Testis (tissue), 3 donors: ENCODE data around the gene TOMT. TPM values are rescaled to one million over a fixed set of nuclear protein-coding genes. Genes with fewer than 3 reads are reported as not detected.
A peak's percentile ranks its signal among the peaks of the same experiment; 100 is the strongest.

ENCODE experiments used
- DNase-seq: peaks from one replicate; pipeline ENCODE4 v3.0.0-alpha.2; 2019
- H3K27ac ChIP-seq, 2 donors: fragments of 200-600 bp; sonication (generic); one replicate each; pipeline ENCODE4 v1.5.1; 2019
- H3K27me3 ChIP-seq: fragments of 200-600 bp; sonication (generic); one replicate; pipeline ENCODE4 v1.5.1; 2019
- H3K36me3 ChIP-seq: fragments of 200-600 bp; sonication (generic); one replicate; pipeline ENCODE4 v1.5.1; 2017; ENCODE audit warnings: low read depth; ENCODE audit errors: missing control alignments
- H3K4me1 ChIP-seq: fragments of 200-600 bp; sonication (generic); one replicate; pipeline ENCODE4 v1.5.1; 2019
- H3K4me3 ChIP-seq, 2 donors: fragments of 200-600 bp; sonication (generic); one replicate each; pipeline ENCODE4 v1.5.1; 2017 to 2019
- H3K9me3 ChIP-seq: fragments of 200-600 bp; sonication (generic); one replicate; pipeline ENCODE4 v1.5.1; 2017
- POLR2A ChIP-seq: fragments of 450-650 bp; IDR thresholded peaks from one replicate; pipeline ENCODE4 v1.6.1; 2017; ENCODE audit warnings: antibody characterized with exemption, mild to moderate bottlenecking, moderate library complexity
- WGBS, 2 donors: methylation state at CpG; one replicate each; pipeline ENCODE4 v1.1.5; 2018; 5-methylcytosine and 5-hydroxymethylcytosine counted together
- intact Hi-C: fragments of 100-400 bp; cut with DNase I; formaldehyde crosslinking; loops from one replicate; pipeline ENCODE4 v1.15.1; 2023; ENCODE audit warnings: low total_unique reads
- polyA plus RNA-seq: library from polyadenylated mRNA; stranded (reverse); fragments of 350-450 nt; fragmentation: Illumina TruSeq; extraction: RNeasy Lipid Tissue Mini Kit (QIAGEN cat#74804); gene quantifications from one replicate; pipeline ENCODE4 v1.2.3, GENCODE V29; 2014; ENCODE audit warnings: low read depth, low replicate concordance; ENCODE audit not compliant: insufficient read depth
- total RNA-seq, 2 donors: library from RNA; depleted of rRNA; stranded (reverse); fragments of >200 nt; gene quantifications; one replicate each; pipeline ENCODE4 v1.2.3, GENCODE V29; 2016
- TF ChIP-seq, protein P1 (sequence below), 3 experiments: fragments of 450-650 bp in 2 of 3; fragments of 200-600 bp in 1 of 3; sonication (generic) in 1 of 3; IDR thresholded peaks; one replicate each; pipeline ENCODE4 v1.5.1; 2016 to 2019; ENCODE audit warnings: antibody characterized with exemption in 3 of 3, mild to moderate bottlenecking in 2 of 3, moderate library complexity in 1 of 3

Gene TOMT
- total and polyA plus RNA-seq, 3 donors from 2014 or later, result 0.43 TPM; not detected in 2

DNA sequence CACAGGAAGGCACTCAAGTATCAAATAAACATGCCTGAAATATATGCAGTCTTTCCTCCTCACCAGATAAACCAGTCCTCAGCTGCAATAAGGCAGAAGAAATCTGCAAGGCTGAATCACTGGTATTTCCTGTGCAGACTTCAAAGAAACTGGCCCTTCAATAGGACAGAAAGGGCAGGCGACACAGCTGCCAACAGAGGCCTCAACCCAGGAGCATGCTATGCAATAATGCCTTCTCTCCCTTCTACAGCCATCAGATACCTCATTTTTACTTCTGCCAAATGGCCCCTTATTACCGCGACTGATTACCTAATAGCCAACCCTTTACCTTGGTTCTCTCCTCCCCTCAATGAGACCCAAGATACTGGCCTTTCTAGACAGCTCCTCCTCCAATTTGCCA lies 33.4 kb upstream of the TOMT start:
- Histone ChIP-seq H3K27ac (no peak overlapping the region), H3K36me3 (no peaks in the 10 kb centered on the region), H3K4me1 (peaks cover 7% of the 10 kb centered on the region), H3K4me3 (no peak overlapping the region), H3K27me3 (no peaks in the 10 kb centered on the region), H3K9me3 (no peaks in the 10 kb centered on the region)
- 76 to 85% methylated on average over 3 of the region's 3 CpGs for WGBS, 2 donors
- intact Hi-C loops, result no loop called here
- DNase-seq, result no peak
- TF ChIP-seq, protein P1, sequence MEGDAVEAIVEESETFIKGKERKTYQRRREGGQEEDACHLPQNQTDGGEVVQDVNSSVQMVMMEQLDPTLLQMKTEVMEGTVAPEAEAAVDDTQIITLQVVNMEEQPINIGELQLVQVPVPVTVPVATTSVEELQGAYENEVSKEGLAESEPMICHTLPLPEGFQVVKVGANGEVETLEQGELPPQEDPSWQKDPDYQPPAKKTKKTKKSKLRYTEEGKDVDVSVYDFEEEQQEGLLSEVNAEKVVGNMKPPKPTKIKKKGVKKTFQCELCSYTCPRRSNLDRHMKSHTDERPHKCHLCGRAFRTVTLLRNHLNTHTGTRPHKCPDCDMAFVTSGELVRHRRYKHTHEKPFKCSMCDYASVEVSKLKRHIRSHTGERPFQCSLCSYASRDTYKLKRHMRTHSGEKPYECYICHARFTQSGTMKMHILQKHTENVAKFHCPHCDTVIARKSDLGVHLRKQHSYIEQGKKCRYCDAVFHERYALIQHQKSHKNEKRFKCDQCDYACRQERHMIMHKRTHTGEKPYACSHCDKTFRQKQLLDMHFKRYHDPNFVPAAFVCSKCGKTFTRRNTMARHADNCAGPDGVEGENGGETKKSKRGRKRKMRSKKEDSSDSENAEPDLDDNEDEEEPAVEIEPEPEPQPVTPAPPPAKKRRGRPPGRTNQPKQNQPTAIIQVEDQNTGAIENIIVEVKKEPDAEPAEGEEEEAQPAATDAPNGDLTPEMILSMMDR (IDR thresholded peaks at IDR 0.05), result no peak
- no peak for TF ChIP-seq POLR2A

DNA sequence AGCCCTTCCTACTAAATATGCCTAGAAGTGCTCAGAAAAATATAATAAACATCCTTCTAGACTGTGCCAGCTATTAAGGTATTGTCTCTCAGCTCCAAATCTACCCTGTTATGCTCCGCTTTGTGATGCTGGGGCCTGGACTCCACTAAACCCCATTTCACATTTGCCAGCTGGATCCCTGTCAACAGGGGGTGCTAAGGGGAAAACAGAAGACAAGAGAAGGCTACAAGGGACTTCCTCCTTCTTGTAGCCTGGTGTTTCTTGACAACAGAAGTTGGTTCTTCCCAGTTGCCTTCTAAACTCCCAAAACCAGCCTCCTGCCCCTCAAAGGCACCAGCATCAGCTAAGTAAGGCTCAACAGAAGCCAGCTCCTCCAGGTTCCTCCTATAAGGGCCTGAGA lies 30.6 kb upstream of the TOMT start:
- no peaks in the 10 kb centered on the region for H3K9me3 ChIP-seq
- no peak for DNase-seq
- no peaks in the 10 kb centered on the region for H3K27me3 ChIP-seq
- TF ChIP-seq, protein P1 (IDR thresholded peaks at IDR 0.05), result no peak
- TF ChIP-seq POLR2A, result no peak
- H3K36me3 ChIP-seq, result no peaks in the 10 kb centered on the region
- H3K4me1 ChIP-seq, result peaks cover 4% of the 10 kb centered on the region
- intact Hi-C loops, result no loop called here
- H3K27ac ChIP-seq, result no peak overlapping the region
- H3K4me3 ChIP-seq, result no peak overlapping the region
- 88 to 93% methylated on average over 1 of the region's 1 CpG for WGBS, 2 donors

DNA sequence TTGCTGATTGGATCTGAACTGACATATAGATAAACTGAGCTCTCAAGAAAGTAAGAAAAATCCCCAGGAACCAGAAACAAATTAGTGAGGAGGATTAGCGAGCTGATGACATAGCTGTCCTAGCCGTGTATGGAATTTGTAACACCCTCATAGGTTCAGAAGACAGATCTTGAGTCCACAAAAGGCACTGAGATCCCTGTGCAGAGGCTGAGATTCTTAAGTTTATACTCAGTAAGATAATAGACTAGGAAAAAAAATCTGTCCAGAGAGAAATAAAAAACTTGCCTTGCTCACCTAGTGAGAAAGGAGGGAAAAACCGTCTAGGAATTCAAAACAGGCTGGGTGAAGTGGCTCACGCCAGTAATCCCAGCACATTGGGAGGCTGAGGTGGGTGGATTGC lies 30.0 kb upstream of the TOMT start:
- Histone ChIP-seq H3K27ac (no peak overlapping the region), H3K27me3 (no peaks in the 10 kb centered on the region), H3K36me3 (no peaks in the 10 kb centered on the region), H3K9me3 (no peaks in the 10 kb centered on the region), H3K4me3 (no peak overlapping the region), H3K4me1 (peaks cover 4% of the 10 kb centered on the region)
- 89 to 90% methylated on average over 4 of the region's 4 CpGs for WGBS, 2 donors
- intact Hi-C loops, result no loop called here
- no peak for DNase-seq
- TF ChIP-seq POLR2A, result no peak
- TF ChIP-seq, protein P1 (IDR thresholded peaks at IDR 0.05), result no peak

DNA sequence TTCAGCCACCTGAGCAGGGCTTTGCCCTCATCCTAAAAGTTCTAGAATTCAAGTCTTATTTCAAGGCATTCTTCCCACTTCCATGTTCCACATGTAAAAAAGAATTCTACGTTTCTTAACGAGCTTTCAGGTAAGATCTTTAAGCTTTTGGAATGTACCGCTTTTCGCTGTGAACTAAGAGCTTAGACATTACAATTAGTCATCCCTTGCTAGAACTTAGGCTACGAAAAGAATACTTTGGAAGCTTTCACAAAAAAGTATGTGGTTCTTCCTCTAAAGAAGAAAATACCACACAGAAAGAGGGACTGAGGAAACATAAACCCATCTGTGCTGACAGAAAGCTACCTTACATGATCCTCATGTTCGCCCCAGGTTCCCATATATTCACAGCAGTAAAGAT lies 27.2 kb upstream of the TOMT start:
- Histone ChIP-seq H3K4me3 (no peak overlapping the region), H3K9me3 (no peaks in the 10 kb centered on the region), H3K27ac (no peak overlapping the region), H3K27me3 (no peaks in the 10 kb centered on the region), H3K4me1 (peaks cover 15% of the 10 kb centered on the region), H3K36me3 (no peaks in the 10 kb centered on the region)
- WGBS, 2 donors, result 69 to 72% methylated on average over 6 of the region's 6 CpGs
- DNase-seq, result no peak
- intact Hi-C loops, result no loop called here
- TF ChIP-seq POLR2A, result no peak
- TF ChIP-seq, protein P1 (IDR thresholded peaks at IDR 0.05), result no peak

DNA sequence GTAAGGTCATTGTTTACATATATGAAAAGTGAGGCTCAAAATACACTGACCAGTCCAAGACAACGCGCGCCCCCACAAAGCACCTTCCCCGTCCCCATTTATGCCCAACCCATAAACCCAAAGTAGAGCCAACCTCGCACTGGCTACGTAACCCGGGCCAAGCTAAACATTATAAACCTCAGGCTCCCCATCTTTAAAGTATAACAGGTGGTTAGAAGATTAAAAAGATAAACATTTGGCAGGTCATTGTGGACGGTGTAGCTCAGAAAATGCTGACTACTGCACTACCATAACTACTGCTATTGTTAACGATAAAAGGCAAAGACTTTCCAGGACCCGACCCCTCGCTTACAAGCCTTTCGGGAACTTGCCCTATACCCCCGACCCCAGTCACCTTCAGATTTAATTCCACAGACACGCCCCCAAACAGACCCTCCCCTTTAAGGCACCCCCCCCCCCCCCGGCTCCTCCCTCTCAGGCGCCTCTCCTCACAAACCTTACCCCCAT lies 25.9 kb upstream of the TOMT start:
- intact Hi-C loops, result no loop called here
- peak; percentile 29 for DNase-seq
- Histone ChIP-seq H3K27ac (peak overlapping the region; percentile 77 to 92), H3K4me3 (peak overlapping the region; percentile 74 to 80), H3K9me3 (no peaks in the 10 kb centered on the region), H3K27me3 (no peaks in the 10 kb centered on the region), H3K4me1 (peaks cover 15% of the 10 kb centered on the region), H3K36me3 (no peaks in the 10 kb centered on the region)
- WGBS, 2 donors, result 1 to 5% methylated on average over 14 to 16 of the region's 16 CpGs
- no peak for TF ChIP-seq POLR2A
- TF ChIP-seq, protein P1 (IDR thresholded peaks at IDR 0.05), result no peak
